CD4-positive, alpha-beta T cell treated with Interleukin-1 beta for 1 hour (primary cell): ENCODE measurements around the gene G3BP2.
A peak's percentile ranks its signal among the peaks of the same experiment; 100 is the strongest.

Experiments
- DNase-seq, 2 donors: peaks; one replicate each; pipeline ENCODE4 v3.0.0-alpha.2; 2020 to 2022

G3BP2 gene

DNA sequence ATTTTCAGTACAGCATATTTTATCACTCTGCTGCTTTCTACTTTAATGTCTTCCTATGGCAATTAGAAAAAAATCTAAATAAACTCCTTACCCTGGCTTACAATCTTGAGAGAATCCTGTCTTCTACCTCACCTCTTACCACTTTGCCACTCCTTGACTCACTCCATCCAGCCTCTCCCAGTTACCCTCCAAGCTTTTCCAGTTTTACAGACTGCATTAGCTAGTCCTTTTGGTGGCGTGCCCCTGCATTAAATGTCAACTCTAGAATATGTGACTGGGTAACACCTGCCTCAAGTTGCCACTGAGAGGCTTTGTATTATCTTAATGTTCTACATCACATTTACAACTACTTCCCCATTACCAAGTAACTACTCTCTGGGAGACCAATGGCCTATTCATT lies 35.4 kb downstream of the G3BP2 start:
- no peak for DNase-seq

- no peak for DNase-seq
These were observed 36.0 kb downstream of the G3BP2 start for GRCh38 chr4:75637176-75637575.

DNA sequence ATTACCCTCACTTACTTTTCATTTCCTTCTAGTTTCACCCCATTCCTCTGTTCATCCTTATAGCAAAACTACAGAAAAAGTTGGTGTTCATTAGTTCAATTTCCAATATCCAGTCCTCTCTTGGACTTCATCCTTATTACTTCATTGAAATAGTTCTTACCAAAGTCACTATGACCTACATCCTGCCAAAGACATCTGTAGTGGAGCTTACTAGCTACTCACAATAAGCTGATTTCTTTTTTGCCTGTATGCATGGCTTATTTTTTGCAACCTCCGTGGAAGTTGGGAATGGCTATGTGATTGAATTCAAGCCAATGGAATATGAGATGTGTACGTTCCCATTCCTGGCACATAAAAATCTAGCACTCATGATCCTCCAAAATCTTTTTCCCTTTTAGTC lies 38.3 kb downstream of the G3BP2 start:
- no peak for DNase-seq

DNA sequence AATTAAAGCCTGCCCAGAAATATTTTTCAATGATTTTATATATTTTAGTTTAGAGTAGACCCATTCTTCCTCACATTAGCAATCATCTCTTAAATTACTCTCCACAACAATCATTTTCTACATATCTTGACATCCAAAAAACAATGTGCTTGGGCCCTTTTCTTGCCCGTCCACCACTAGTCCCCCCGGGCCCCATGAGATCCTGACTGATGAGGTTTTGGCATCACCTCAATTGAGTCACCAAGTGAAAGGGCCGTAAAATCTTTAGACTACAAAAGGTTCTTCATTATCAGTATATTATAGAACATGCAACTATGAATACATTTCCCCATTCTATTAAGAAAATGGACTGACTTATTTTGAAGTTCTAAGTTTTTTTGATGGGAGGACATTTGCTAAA lies 38.9 kb downstream of the G3BP2 start:
- no peak for DNase-seq

DNA sequence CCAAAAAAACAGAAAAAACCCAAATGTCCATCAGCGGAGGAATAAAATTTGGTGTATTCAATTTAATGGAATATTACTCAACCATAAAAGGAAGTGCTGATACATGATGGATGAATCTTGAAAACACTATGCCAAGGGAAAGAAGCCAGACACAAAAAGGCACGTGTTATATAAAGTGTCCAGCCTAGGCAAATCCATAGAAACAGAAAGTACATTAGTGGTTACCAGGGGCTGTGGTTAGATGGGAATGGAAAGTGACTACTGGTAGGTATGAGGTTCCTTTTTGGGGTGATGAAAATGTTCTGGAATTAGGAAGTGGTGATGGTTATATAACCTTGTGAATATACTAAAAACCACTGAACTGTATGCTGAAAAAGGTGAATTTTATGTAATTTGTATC lies 39.4 kb downstream of the G3BP2 start:
- DNase-seq, result no peak

DNA sequence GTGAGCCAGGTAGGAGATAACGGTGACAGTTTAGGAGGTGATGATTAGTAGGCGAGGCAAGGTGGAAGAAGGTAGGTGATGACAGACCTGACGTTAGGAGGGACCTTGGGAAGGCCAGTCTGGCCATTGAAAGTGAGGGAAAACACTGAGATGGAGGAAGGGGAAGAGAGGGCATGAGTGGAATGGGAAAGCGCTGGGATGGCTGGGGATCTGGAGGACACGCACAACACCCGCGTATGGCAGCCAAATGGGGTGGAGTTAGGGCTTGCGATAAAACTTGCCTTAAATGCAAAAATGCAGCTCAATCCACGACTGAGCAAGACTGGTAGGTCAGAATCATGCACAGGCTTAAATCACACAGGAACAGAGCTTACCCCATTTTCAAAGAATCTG lies 42.3 kb downstream of the G3BP2 start:
- DNase-seq, result no peak

DNA sequence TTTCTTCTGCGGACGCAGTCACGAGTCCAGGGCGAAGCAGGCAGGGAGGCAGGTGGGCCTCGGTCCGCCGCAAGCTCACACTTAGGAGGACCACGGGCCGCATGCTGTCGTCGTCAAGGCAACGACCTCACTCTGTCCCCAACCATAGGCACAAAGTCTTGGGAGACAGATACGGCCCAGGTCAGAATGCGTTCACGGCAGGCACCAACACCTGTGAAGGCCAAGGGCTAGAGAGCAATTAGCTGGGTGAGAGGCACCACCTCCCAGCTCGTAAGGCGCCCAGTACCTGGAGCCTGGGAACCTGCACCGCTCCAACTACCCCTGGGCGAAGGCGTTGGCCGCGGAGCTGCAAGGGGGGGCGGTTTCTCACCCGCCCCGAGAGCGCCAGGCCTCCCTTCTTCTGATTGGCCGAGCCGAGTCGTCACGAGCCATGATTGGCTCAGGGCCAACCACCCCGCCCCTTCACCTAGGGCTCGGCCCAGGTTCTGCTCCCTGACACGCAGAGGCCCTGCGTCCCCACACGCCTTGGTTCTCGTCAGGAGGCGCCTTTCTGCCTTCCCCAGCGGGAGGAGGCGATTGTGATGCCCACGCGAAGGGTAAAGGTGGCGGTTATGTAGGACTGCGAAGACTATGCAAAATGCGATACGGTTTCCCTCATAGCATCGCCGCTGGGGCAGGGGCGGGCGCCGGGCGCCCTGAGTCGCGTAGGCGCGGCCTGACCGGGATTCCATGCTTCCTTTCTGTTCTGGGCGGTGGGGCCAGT lies 42.9 kb downstream of the G3BP2 start, which contains the start of gene CDKL2:
CDKL2 (minus strand) TSS at position 355 of the 763 bp plus-strand sequence. CDS start 4,540 bp downstream, outside the sequence.
- peak; percentile 91 to 94 for DNase-seq

GRCh38 chr4:75629239-75629638 lies 44.0 kb downstream of the G3BP2 start:
- no peak for DNase-seq

- DNase-seq, result no peak
These were observed 50.2 kb downstream of the G3BP2 start for GRCh38 chr4:75623026-75623425.

GRCh38 chr4:75621715-75622114 lies 51.5 kb downstream of the G3BP2 start:
- DNase-seq, result no peak

- no peak for DNase-seq
These were observed 60.9 kb downstream of the G3BP2 start for GRCh38 chr4:75612306-75612705.

DNA sequence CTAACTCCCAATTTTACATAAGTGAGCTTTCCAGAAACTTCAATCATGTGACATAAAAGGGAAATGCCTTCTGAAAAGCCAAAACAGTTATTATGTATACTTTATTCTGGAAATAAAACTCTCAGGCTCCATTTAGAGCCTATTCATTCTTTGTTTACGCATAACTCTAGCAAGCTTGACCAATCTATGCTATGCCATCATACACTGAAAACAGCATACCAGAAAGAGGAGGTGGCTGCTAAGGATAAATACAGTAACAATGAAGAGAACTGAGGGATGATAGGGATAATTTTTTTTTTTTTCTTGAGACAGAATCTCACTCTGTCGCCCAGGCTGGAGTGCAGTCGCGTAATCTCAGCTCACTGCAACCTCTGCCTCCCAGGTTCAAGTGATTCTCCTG lies 67.3 kb downstream of the G3BP2 start:
- no peak for DNase-seq

DNA sequence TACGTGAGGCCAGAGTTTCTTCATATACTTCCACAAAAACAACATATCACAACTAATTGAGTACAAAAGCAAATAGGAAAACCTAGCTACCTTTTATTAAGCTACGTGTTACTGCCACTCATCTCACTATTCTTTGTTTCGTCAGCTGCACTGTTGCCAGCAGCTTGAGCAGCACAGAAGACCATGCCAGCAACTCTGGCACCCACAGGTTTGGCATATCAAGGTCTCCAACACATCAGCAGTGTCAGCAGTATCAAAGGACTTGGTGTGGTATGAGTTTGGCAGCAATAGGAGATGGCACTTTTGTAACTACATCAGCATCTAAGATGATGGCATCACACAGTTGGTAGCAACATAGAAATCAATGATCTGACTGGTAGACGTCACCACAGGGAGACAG lies 73.6 kb downstream of the G3BP2 start:
- DNase-seq, result no peak

- DNase-seq, result peak in 1 of 2 donors; percentile 2
These were observed 74.8 kb downstream of the G3BP2 start for GRCh38 chr4:75598390-75598789.

DNA sequence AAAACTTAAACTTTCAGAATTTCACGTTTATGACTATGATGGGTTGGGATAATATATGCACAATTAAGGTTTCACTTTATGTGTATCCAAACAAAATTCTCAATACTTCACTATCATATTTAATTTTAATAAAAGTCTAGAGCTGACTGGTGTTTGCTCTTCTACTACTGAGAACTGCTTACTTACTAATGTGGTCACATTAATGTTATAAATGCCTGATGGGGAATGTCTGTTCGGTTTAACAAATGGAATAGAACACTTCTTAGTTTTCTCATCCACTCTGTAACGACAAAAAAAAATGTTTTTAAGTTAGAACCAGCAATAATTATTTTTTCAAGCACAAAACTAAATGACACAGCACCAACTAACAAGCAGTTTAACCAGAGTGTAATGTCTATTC lies 77.2 kb downstream of the G3BP2 start:
- DNase-seq, result no peak

DNA sequence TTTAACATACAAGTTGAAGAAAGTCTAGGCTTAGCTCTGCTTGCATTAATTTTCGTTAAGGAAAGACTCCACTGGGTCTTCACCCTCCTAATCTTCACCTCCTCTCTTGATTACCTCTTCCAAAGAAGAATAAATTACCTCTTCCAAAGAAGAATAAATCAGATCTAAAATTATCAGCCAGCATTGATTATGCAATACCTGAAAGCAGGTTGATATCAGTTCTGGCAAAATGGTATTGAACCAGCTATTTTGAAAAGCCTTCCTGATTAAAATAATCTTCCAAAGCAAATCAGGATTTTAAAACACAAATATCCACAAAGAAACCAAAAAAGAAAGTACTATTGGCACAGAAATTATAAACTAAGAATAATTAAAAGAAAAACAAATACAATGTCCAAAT lies 79.8 kb downstream of the G3BP2 start:
- no peak for DNase-seq
